ENCODE measurements around the gene SPOPL. TPM values are rescaled to one million over a fixed set of nuclear protein-coding genes. Genes with fewer than 3 reads are reported as not detected.
"Not testable (repeated sequence)": the region's sequence is repeated elsewhere in the genome, so short reads cannot be mapped to it uniquely, and the experiment has no call there.

SPOPL gene
- total RNA-seq, 1 donor from 2014 or later: 31.4 TPM

DNA sequence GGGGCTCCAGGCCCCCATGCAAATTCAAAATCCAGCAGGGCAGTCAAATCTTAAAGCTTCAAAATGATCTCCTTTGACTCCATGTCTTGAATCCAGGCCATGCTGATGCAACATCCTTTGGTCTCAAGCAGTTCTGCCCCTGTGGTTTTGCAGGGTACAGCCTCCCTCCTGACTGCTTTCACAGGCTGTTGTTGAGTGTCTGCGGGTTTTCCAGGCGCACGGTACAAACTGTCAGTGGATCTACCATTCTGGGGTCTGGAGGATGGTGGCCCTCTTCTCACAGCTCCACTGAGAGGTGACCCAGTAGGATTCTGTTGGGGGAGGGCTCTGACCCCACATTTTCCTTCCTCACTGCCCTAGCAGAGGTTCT is 22.1 kb downstream of the SPOPL start:
- DNase-seq (ENCODE audit: low spot score): not testable (repeated sequence)

DNA sequence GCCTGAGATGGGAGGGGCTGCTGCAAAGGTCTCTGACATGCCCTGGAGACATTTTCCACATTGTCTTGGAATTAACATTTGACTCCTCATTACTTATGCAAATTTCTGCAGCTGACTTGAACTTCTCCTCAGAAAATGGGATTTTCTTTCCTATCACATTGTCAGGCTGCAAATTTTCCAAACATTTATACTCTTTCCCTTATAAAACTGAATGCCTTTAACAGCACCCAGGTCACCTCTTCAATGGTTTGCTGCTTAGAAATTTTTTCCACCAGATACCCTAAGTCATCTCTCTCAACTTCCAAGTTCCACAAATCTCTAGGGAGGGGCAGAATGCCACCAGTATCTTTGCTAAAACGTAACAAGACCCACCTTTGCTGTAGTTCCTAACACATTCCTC is 22.8 kb downstream of the SPOPL start:
- DNase-seq (ENCODE audit: low spot score): not testable (repeated sequence)

DNA sequence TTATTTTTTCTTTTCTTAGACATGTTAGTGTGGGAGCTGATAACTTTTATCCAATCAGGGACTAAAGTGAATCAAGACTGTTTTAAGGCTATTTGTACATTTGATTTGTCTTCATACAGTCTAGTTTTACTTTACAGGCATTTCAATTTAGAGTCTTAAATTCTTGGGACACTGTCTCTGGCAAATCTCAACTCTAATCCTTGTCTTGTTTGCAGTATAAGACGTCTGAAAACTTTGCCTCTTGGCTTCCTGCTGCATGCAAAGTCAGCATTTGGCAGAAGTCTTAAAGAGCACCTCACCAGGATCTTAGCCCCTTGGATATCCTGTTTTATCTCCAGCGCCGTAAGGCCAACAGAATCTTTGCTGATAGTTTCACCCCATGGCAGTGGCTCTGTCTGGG is 30.3 kb downstream of the SPOPL start:
- no peak for DNase-seq (ENCODE audit: low spot score)

DNA sequence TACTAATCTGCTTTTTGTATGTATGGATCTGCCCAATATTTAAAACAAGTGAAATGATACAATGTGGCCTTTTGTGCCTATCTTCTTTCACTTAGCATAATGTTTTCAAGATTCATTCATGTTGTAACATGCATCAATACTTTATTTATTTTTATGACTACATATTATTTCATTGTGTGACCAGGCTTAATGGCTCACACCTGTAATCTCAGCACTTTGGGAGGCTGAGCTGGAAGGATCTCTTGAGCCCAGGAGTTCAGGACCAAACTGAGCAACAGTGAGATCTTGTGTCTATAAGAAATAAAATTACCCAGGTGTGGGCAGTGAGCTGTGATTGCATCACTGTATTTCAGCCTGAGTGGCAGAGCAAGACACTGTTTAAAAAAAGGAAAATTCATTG is 33.2 kb downstream of the SPOPL start:
- no peak for DNase-seq (ENCODE audit: low spot score)

DNA sequence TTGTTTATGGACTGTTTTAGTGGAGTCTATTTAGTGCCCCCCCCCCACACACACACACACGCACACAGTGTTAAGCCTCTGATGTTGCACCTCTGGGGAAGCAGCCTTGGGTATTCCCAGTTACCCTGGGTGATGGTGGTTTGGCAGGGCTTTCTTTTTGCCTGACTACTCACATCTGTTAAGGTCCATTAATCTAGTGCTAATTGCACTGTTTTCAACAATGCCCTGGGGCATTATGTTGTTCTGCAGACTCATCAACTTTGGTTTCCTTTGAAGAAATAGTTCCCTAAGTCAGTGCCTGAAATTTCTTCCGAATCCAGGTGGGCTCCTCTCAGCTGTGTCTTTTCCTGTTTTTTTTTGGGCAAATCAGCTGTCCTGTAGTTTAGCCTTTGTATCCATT is 34.7 kb downstream of the SPOPL start:
- DNase-seq (ENCODE audit: low spot score): no peak

DNA sequence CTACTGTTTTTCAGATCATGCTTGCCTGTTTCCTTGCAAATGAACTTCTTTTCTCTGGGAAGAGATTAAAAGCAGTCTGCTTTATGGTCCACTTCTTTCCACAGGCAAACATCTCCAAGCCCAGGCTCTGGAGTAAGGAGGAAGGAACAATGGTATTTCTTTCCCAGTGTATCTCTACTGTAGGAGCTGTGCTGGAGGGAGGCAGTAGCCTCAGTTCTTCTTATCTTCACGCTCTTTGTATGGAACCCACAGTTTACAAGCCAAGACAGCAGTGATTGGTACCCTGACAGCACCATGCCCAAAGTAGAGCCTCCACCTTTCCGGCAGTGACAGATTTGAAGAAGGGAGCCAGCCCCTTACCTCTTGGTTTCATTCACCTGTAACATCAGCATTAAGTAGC is 35.2 kb downstream of the SPOPL start:
- DNase-seq (ENCODE audit: low spot score): no peak

DNA sequence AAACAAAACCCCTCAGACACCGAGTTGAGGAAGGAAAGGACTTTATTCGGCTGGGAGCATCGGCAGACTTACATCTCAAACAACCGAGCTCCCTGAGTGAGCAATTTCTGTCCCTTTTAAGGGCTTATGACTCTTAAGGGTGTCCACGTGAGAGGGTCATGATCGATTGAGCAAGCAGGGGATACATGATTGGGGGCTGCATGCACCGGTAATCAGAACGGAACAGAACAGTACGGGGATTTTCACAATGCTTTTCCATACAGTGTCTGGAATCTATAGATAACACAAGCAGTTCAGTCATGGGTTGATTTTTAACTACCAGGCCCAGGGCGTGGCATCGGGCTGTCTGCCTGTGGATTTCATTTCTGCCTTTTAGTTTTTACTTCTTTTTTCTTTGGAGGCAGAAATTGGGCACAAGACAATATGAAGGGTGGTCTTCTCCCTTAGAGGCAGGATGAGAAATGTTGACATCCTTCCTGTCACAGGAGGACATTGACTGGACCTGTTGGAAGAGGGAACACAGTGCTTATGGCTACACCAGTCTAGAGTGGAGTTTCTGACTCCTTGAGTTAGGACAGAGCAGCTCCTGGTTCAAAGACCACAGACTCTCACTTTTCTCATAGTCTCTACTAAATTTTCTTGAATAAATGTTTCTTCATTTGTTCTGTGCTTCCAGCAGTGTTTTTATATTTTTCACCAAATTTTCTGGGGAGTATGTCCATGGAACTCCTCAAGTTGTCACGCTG is 35.8 kb downstream of the SPOPL start:
- no peak for DNase-seq (ENCODE audit: low spot score)

DNA sequence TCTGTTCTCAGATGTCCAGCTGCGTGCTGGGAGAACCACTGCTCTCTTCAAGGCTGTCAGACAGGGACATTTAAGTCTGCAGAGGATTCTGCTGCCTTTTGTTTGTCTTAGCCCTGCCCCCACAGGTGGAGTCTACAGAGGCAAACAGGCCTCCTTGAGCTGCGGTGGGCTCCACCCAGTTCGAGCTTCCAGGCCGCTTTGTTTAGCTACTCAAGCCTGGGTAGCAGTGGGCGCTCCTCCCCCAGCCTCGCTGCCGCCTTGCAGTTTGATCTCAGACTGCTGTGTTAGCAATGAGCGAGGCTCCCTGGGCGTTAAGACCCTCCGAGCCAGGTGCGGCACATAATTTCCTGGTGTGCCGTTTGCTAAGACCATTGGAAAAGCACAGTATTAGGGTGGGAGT is 42.6 kb downstream of the SPOPL start:
- not testable (repeated sequence) for DNase-seq (ENCODE audit: low spot score)

DNA sequence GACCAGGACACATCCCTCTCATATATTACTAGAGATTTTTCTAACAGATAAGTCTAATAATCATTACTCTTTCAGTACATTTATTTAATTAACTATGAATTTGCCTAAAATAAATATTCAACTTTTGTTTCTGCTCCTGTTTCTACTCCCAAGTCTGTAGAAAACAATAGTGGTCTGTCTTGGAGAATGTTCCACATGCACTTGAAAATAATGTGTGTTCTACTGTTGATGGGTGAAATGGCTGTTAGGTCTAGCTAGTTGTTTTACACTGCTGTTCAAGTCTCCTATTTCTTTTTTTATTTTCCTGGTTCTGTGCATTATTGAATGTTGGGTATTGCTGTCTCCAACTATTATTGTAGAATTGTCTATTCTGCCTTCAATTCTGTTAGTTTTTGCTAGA is 47.2 kb downstream of the SPOPL start:
- DNase-seq (ENCODE audit: low spot score): no peak

DNA sequence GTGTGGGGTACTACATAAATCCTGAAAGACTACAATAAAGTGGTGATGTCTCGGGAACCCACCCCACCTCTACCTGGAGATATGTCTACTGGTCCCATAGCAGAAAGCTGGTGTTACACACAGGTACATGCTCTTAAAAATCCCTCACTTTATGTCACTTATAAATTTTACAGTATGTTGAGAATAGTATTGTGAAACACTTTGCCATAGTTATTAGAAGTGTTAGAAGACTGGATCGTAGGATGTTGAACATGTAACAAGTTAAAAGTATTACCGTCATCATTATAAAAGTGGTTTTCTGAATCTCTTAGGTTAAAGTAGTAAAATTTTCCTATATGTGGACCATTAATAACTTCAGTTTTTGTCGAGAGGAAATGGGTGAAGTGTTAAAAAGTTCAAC is 48.6 kb downstream of the SPOPL start:
- DNase-seq (ENCODE audit: low spot score): no peak

DNA sequence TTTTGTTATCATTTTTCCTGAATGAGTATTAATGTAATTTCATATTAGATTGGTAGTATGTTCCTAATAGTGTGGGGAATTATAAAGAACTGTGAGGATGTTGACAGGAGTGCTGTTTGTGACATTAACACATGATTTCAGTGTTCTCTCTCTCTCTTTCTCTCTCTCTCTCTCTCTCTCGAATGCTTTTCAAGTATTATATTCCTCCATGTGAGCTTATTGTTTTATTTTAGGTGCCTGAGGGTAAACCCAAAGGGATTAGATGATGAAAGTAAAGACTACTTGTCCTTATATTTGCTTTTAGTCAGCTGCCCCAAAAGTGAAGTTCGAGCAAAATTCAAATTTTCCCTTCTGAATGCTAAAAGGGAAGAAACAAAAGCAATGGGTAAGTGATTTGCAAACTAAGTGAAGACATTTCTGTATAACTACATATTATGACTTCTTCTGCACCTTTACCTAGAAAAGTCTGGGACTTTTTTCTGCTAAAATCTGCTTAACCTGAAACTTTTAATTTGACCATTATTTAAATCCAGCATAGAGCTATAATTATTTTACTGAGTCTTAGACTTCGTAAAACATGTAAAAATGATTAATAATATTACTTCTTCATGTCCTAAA is 49.2 kb downstream of the SPOPL start:
- DNase-seq (ENCODE audit: low spot score): no peak

DNA sequence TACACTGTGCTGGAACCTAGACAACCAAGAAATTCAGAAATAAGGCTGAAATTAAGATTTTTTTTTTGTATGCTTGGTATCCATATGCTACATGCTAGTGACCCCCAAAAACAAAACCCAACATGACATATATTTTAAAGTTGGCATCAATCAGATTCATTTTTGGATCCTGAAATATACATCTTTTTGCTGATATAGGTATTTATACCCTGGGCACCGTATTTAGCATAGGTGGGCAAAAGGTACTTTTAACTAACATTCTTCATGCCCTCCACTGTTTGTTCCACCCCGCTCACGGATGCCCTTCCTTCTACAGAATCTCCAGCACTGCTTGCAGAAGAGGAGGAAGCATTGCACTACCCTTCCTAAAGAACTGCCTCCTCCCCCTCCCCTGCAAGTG is 52.6 kb downstream of the SPOPL start:
- no peak for DNase-seq (ENCODE audit: low spot score)

DNA sequence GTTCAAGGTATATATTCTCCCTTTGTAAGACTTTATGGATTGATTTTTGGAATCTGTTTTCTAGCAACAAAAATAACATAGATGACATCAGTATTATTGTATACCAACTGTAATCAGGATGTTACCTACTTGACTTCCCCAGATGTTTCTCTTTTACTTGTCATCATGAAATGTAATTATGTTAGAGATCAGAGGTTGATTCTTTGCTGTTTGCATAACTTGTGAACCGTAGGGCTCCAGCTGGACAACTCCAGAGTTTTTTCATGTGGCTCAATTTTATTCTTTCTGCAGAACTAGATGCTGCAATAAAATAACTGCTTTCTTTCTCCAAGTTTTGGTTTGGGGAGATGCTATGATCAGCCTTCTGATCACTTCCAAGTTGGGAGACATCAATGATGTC is 58.1 kb downstream of the SPOPL start:
- no peak for DNase-seq (ENCODE audit: low spot score)

DNA sequence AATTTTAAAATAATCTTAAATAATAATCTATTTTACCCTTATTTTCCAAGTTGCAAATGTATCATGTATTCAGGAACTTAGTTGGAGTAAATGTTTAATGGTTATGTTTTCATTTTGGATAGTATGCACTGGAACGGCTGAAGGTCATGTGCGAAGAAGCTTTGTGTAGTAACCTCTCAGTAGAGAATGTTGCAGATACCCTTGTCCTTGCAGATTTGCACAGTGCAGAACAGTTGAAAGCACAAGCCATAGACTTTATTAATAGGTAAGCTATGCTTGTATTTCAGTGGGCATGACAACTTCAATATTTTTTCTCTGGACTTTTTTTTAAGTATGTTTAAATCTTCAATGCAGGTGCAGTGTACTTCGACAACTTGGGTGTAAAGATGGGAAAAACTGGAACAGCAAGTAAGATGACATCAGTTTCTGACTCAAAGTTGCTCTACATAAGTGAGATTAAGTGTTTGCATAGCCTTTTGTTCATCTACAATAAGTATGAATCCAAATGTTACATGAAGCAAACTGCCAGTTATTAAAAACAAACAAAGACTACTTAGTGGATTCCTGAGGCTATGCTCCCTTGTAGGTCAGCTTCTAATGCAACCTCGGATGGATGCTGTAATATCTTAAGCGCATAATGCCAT is 63.1 kb downstream of the SPOPL start:
- no peak for DNase-seq (ENCODE audit: low spot score)

DNA sequence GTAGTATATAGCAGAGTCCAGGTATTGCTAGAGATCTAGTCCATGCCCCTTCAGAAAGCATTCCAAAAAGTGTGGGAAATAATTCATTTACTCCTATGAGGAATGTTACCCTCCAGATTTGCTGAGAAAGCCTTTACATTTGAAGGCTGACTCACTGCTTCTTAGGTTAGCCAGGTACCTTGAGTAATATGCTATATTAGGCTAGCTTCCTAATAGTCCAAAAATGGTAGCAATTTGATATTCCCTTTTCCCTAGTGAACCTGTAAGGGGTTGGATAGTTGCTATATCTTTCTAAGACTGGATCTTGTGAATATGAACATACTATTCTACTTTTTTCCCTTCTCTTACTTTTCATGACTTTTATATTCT is 63.6 kb downstream of the SPOPL start:
- no peak for DNase-seq (ENCODE audit: low spot score)

DNA sequence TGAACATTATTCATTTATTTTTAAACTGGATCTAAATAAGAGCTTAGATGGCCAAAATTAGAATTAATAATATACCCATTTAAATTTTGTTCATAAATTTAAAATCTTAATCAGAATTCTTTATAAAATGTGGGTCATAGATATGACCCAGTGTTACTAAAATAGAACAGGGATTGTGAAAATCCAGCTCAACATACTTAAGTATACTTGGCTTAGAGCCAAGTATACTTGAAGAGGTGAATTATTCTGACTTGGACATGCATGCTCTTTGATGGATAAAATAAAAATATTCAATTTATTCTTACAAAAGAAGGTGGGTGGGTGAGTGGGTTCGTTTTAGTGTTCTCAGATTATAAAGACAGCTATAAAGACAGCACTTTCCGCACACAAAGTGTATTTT is 70.7 kb downstream of the SPOPL start:
- DNase-seq (ENCODE audit: low spot score): no peak

DNA sequence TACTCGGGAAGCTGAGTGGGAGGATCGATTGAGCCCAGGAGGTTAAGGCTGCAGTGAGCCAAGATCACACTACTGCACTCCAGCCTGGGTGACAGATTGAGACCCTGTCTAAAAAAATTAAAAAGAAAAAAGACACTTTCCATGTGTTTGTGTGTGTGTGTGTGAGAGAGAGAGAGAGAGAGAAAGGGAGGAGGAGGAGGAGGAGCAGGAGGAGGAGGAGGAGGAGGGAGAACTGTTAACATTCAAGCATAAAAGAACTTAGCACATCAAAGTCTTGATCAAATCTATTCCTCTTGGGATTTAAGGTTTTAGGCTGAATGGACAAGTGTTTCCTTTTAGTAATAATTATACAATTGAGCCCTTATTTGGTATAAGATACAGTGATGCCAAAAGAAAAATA is 75.5 kb downstream of the SPOPL start:
- no peak for DNase-seq (ENCODE audit: low spot score)

DNA sequence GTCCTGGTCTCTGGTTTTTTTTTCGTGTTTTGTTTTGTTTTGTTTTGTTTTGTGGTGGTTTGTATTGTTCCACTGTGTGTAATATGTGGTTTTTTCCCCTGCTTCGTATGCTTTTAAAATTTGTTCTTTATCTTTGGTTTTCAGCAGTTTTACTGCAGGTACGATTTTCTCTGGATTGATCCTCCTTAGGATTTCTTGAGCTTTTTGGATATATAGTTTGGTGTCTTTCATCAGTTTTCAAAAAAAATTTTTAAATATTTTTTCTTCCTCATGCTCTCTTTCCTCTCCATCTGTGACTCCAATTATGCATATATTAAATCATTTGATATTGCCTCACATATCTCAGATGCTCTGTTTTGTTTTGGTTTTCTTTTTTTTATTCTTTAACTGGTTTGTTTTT is 78.0 kb downstream of the SPOPL start:
- DNase-seq (ENCODE audit: low spot score): no peak

DNA sequence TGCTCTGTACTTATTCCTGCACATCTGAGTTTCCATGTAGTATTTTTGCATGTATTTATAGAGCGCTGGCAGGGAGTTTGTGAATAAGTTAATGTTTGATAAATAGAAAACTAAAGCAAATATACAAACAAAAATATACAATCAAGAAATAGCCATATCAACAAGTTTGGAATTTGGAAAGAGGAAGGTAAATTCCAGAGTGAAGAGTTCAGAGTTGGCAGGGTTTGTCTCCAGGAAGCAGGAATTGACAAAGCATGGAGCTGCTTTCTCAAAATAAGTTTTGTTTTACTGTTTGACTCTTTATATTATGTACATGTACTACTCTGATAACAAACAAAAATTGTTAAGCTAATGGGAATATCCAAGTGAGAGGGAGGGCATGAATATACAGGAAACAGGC is 80.3 kb downstream of the SPOPL start:
- no peak for DNase-seq (ENCODE audit: low spot score)

DNA sequence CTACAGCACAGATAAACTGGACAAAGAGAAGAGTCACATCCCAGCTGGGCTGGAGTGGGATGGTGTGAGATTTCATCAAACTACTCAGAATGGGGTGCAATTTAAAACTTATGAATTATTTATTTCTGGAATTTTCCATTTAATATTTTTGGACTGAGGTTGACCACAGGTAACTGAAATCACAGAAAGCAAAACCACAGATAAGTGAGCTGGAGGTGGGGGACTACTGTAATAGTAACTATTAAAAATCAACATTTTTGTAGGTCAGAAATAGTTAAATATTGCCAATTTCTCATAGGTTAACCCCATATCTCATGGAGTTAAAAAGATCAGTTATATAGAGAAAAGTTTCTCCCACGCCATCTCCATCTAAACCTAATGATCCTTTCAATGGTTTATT is 88.1 kb downstream of the SPOPL start:
- no peak for DNase-seq (ENCODE audit: low spot score)

DNA sequence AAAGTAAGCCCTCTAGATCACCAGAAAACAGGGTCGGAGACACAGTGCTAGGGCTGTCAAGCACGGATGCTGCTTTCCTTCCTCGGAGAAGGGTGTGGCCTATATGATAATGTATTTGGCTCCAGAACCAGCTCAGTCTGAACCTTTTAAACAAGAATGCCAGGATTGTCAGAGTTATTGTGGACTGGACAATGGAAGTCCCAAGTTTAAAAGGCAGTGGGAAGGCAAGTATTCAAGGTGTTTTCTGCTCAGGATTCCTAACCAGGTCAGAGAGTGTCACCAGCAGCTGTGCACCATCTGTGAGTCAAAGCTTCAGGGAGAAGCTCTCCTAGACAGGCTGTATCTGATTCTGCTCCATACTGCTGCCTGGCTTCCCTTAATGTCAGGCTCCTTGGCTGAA is 94.8 kb downstream of the SPOPL start:
- DNase-seq (ENCODE audit: low spot score): no peak

DNA sequence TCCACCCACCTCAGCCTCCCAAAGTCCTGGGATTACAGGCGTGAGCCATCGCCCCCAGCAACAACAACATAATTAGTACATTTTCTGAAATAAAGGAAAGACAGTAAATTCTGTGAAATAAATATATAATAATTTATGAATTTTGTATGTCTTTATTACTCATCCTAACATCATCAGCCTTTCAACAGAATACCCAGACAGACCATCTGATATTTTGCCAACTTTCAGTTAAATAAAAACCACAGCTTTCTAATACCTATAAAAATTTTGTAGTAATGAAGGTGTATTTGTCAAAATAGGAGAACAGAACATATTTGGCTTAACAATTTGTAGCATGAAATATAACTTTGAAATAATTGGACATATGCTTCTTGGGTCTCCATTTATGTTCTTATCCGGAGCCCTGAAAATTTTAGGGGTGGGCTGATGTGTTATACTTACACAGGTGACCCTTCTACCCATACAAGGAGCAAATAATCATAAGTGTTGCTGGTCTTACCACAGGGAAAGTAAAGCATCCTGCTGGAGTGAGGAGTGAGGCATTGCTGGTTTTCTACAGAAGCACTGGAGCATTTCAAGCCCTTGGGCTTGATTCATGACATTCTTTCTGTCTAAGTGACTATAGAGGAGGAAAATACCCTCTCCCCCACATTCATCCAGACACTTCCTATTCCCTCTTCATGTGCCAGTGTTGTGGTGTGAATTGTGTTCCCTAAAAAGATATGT is 99.3 kb downstream of the SPOPL start:
- no peak for DNase-seq (ENCODE audit: low spot score)
